Lower leg skin (tissue), 4 donors: Measurements from ENCODE around the gene JAK1. TPM values are rescaled to one million over a fixed set of nuclear protein-coding genes. Genes with fewer than 3 reads are reported as not detected.

Source experiments
- DNase-seq, 2 donors: peaks; one replicate each; pipeline ENCODE4 v3.0.0-alpha.2; 2019; ENCODE audit warnings: low spot score in 2 of 2
- H3K4me3 ChIP-seq: fragments of 200-600 bp; sonication (generic); 2 replicates; pipeline ENCODE4 v1.5.1; 2017; ENCODE audit warnings: mild to moderate bottlenecking, low read depth; ENCODE audit not compliant: poor library complexity, severe bottlenecking
- CTCF ChIP-seq, 3 donors: fragments of 450-650 bp; IDR thresholded peaks; one replicate each; pipeline ENCODE4 v1.5.1; 2016; ENCODE audit warnings: antibody characterized with exemption in 3 of 3, mild to moderate bottlenecking in 3 of 3, moderate library complexity in 2 of 3
- POLR2A ChIP-seq, 2 donors: fragments of 450-650 bp; IDR thresholded peaks; one replicate each; pipeline ENCODE4 v1.6.1; 2016 to 2017; ENCODE audit warnings: antibody characterized with exemption in 2 of 2, mild to moderate bottlenecking in 1 of 2, moderate library complexity in 1 of 2
- WGBS, 2 donors: methylation state at CpG; one replicate each; pipeline ENCODE4 v1.1.5; 2018; 5-methylcytosine and 5-hydroxymethylcytosine counted together
- intact Hi-C: fragments of 100-400 bp; cut with DNase I; formaldehyde crosslinking; loops from one replicate; pipeline ENCODE4 v1.15.0; 2023; ENCODE audit warnings: low total_unique reads
- total RNA-seq, 4 donors: library from RNA; depleted of rRNA; stranded (reverse); fragments of >200 nt; gene quantifications; one replicate each; pipeline ENCODE4 v1.1.0, GENCODE V29; 2016

Gene JAK1
- total RNA-seq, 4 donors from 2014 or later: 97.1 to 159 (median 129) TPM

DNA sequence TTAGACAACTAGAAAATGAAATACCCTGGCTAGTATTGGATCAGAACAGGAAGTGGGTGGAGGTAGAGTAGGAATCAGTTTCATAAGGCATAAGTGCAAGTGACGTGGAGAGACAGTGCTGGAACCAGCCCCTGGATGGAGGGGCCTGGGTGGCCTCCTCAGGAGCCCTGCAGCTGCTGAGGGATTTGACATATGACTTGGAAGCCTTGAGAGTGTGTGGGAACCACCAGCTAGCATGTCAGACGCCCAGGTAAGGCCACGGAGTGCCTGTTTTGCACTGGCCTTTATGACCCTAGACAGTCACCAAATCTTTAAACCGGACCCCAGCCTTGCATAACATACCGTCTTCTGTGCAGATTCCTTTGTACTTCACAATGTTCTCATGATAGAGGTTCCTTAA lies 127.1 kb downstream of the JAK1 start:
- H3K4me3 ChIP-seq: no peak overlapping the region
- intact Hi-C loops: loop anchor here (10.0 kb wide), 1 partner anchor 574 kb away; no protein-coding TSS in a partner anchor
- TF ChIP-seq CTCF (IDR thresholded peaks at IDR 0.05) (no peak), POLR2A (IDR thresholded peaks at IDR 0.05) (no peak)
- peak in 1 of 2 donors; percentile 77 for DNase-seq
- 90 to 91% methylated on average over 5 of the region's 5 CpGs for WGBS, 2 donors

DNA sequence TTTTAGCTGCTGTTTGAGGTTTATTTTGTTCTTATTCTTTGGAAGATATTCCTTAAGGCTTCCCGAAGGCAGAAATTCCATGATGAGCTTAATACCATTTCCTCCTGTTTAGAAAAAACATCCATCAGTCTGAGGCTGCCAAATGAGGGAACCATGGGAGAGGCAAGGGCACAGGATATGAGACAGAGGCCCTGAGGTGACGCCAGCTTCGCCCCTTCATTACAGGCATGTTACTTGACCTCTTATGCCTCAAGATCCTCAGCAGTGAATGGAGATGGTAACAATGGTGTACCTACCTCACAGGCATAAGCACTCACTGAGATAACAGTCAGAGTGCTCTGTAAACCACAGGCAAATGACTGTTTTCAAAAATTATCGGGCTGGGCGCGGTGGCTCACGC lies 127.9 kb downstream of the JAK1 start:
- intact Hi-C loops: loop anchor here (10.0 kb wide), 1 partner anchor 574 kb away; no protein-coding TSS in a partner anchor
- DNase-seq: peak in 1 of 2 donors; percentile 77
- no peak overlapping the region for H3K4me3 ChIP-seq
- WGBS, 2 donors: 90 to 92% methylated on average over 7 of the region's 7 CpGs
- no peak for TF ChIP-seq POLR2A (IDR thresholded peaks at IDR 0.05)

GRCh38 chr1:64836802-64837201 lies 129.5 kb downstream of the JAK1 start:
- intact Hi-C loops: loop anchor here (10.0 kb wide), 1 partner anchor 572 kb away; no protein-coding TSS in a partner anchor
- 91 to 95% methylated on average over 8 of the region's 8 CpGs for WGBS, 2 donors
- H3K4me3 ChIP-seq: no peak overlapping the region
- DNase-seq: no peak
- TF ChIP-seq CTCF (IDR thresholded peaks at IDR 0.05) (no peak), POLR2A (IDR thresholded peaks at IDR 0.05) (no peak)

DNA sequence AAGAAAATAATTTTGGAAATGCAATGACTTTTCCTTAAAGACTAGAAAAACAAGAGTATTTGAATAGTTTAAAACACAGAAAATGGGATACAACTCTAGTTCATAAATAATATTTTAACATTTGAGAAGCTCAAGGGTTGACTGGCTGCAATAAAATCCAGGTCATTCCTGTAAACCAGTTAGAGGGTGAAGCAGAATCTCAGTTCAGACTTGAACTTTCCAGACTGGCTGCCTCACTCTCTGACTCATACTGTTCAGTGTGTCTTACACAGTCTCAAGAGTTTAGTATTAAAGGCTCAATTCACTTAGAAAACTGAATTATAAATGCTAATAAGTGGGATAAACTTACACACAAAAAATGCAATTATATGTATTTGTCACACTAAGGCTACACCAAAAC lies 131.6 kb downstream of the JAK1 start:
- DNase-seq: no peak
- intact Hi-C loops: loop anchor here (10.0 kb wide), 1 partner anchor 570 kb away; no protein-coding TSS in a partner anchor
- TF ChIP-seq POLR2A (IDR thresholded peaks at IDR 0.05) (no peak), CTCF (IDR thresholded peaks at IDR 0.05) (no peak)
- no peak overlapping the region for H3K4me3 ChIP-seq

GRCh38 chr1:64830030-64830651 lies 136.2 kb downstream of the JAK1 start:
- intact Hi-C loops: loop anchor here (10.0 kb wide), 1 partner anchor 565 kb away; no protein-coding TSS in a partner anchor
- 67 to 73% methylated on average over 5 of the region's 5 CpGs for WGBS, 2 donors
- H3K4me3 ChIP-seq: no peak overlapping the region
- no peak for DNase-seq
- TF ChIP-seq CTCF (IDR thresholded peaks at IDR 0.05): no peak
- no peak for TF ChIP-seq POLR2A (IDR thresholded peaks at IDR 0.05)

GRCh38 chr1:64829411-64830029 lies 136.8 kb downstream of the JAK1 start:
- intact Hi-C loops: loop anchor here (10.0 kb wide), 2 partner anchors 135 to 565 kb away; no protein-coding TSS in a partner anchor
- TF ChIP-seq CTCF (IDR thresholded peaks at IDR 0.05) (no peak), POLR2A (IDR thresholded peaks at IDR 0.05) (no peak)
- 76 to 79% methylated on average over 8 of the region's 8 CpGs for WGBS, 2 donors
- no peak for DNase-seq
- no peak overlapping the region for H3K4me3 ChIP-seq
